Ovary (tissue), 3 donors: ENCODE data around the gene PLVAP.
A peak's percentile ranks its signal among the peaks of the same experiment; 100 is the strongest.

ENCODE experiments used
- CTCF ChIP-seq, 3 donors: fragments of 450-650 bp in 2 of 3; fragments of 200-600 bp in 1 of 3; IDR thresholded peaks; one replicate each; pipeline versions ENCODE4 v1.5.1 to v1.8.0; 2016 to 2022; ENCODE audit warnings: antibody characterized with exemption in 3 of 3, mild to moderate bottlenecking in 1 of 3
- EP300 ChIP-seq: sonication (generic); formaldehyde crosslinking; IDR thresholded peaks from one replicate; pipeline ENCODE4 v1.6.1; 2017; ENCODE audit warnings: antibody characterized with exemption
- POLR2A ChIP-seq: fragments of 450-650 bp; IDR thresholded peaks from one replicate; pipeline ENCODE4 v1.6.1; 2017; ENCODE audit warnings: antibody characterized with exemption, mild to moderate bottlenecking, moderate library complexity
- donor health status: DM: no; HTN: no; CAD: no.

- peak in 2 of 3 donors; percentile 59 to 67 for TF ChIP-seq CTCF (IDR thresholded peaks at IDR 0.05)
- TF ChIP-seq POLR2A, result no peak
- TF ChIP-seq EP300, result no peak
Observed at GRCh38 chr19:17327654-17328516, 49.3 kb downstream of the PLVAP start.
